Ascending aorta (tissue), 2 donors: ENCODE measurements around the gene HRAS. TPM values are rescaled to one million over a fixed set of nuclear protein-coding genes. Genes with fewer than 3 reads are reported as not detected.

ENCODE experiments used
- DNase-seq, 2 donors: peaks; one replicate each; pipeline ENCODE4 v3.0.0-alpha.2; 2019; ENCODE audit warnings: low spot score in 2 of 2
- H3K27ac ChIP-seq, 2 donors: fragments of 200-600 bp; sonication (generic); one replicate each; pipeline ENCODE4 v1.5.1; 2016 to 2017; ENCODE audit warnings: mild to moderate bottlenecking in 1 of 2
- H3K27me3 ChIP-seq: fragments of 200-600 bp; sonication (generic); one replicate; pipeline ENCODE4 v1.5.1; 2017
- H3K36me3 ChIP-seq, 2 donors: fragments of 200-600 bp; sonication (generic); one replicate each; pipeline ENCODE4 v1.5.1; 2016
- H3K4me1 ChIP-seq, 2 donors: fragments of 200-600 bp; sonication (generic); one replicate each; pipeline ENCODE4 v1.5.1; 2016 to 2017; ENCODE audit warnings: mild to moderate bottlenecking in 1 of 2
- H3K4me3 ChIP-seq, 2 donors: fragments of 200-600 bp; sonication (generic); one replicate each; pipeline ENCODE4 v1.5.1; 2016 to 2017; ENCODE audit warnings: mild to moderate bottlenecking in 1 of 2
- H3K9me3 ChIP-seq, 2 donors: fragments of 200-600 bp; sonication (generic); one replicate each; pipeline ENCODE4 v1.5.1; 2016
- CTCF ChIP-seq, 3 experiments: fragments of 200-600 bp in 2 of 3; fragments of 450-650 bp in 1 of 3; sonication (generic) in 2 of 3; IDR thresholded peaks; one replicate each; pipeline ENCODE4 v1.5.1; 2016 to 2019; ENCODE audit warnings: antibody characterized with exemption in 3 of 3, mild to moderate bottlenecking in 1 of 3, moderate library complexity in 1 of 3
- intact Hi-C: fragments of 100-400 bp; cut with DNase I; formaldehyde crosslinking; loops from one replicate; pipeline ENCODE4 v1.15.1; 2023
- total RNA-seq: library from RNA; depleted of rRNA; stranded (reverse); fragments of >200 nt; gene quantifications from one replicate; pipeline ENCODE4 v1.1.0, GENCODE V29; 2016

The HRAS gene
- total RNA-seq, 1 donor from 2014 or later = 21.6 TPM

GRCh38 chr11:487571-488021, 47.8 kb downstream of the HRAS start:
- H3K27me3 ChIP-seq = no peaks in the 10 kb centered on the region
- peaks cover 17 to 22% of the 10 kb centered on the region in 2 donors for H3K36me3 ChIP-seq
- DNase-seq = no peak
- no peaks in the 10 kb centered on the region for H3K9me3 ChIP-seq
- intact Hi-C loops = no loop called here
- H3K27ac ChIP-seq = no peak overlapping the region
- no peaks in the 10 kb centered on the region for H3K4me1 ChIP-seq
- H3K4me3 ChIP-seq = no peak overlapping the region
- TF ChIP-seq CTCF (IDR thresholded peaks at IDR 0.05) = no peak

GRCh38 chr11:486189-486588, 49.2 kb downstream of the HRAS start:
- H3K4me3 ChIP-seq = no peak overlapping the region
- no peaks in the 10 kb centered on the region for H3K9me3 ChIP-seq
- no peaks in the 10 kb centered on the region for H3K4me1 ChIP-seq
- no peak for TF ChIP-seq CTCF (IDR thresholded peaks at IDR 0.05)
- H3K27ac ChIP-seq = no peak overlapping the region
- H3K36me3 ChIP-seq = peaks cover 16 to 17% of the 10 kb centered on the region in 2 donors
- intact Hi-C loops = no loop called here
- DNase-seq = no peak
- no peaks in the 10 kb centered on the region for H3K27me3 ChIP-seq

GRCh38 chr11:484616-485015, 50.8 kb downstream of the HRAS start:
- Histone ChIP-seq H3K4me1 (no peaks in the 10 kb centered on the region), H3K36me3 (peaks cover 5 to 6% of the 10 kb centered on the region in 2 donors), H3K4me3 (no peak overlapping the region), H3K27me3 (no peaks in the 10 kb centered on the region), H3K9me3 (no peaks in the 10 kb centered on the region), H3K27ac (no peak overlapping the region)
- intact Hi-C loops = no loop called here
- no peak for TF ChIP-seq CTCF (IDR thresholded peaks at IDR 0.05)
- DNase-seq = no peak

Other genes with a start within 250 kb of the HRAS start
- 155 TPM for gene PGGHG, start 246.4 kb downstream of the HRAS start, total RNA-seq
- not detected for gene IFITM5, start 236.1 kb downstream of the HRAS start, total RNA-seq
- gene IFITM2, start 227.8 kb downstream of the HRAS start, total RNA-seq = 1,131 TPM
- 650 TPM for gene IFITM1, start 221.5 kb downstream of the HRAS start, total RNA-seq
- 1,421 TPM for gene IFITM3, start 214.7 kb downstream of the HRAS start, total RNA-seq
- gene B4GALNT4, start 166.1 kb downstream of the HRAS start, total RNA-seq = not detected
- gene PKP3, start 141.4 kb downstream of the HRAS start, total RNA-seq = not detected
- 121 TPM for gene SIGIRR, start 120.6 kb downstream of the HRAS start, total RNA-seq
- 4.0 TPM for gene ANO9, start 93.6 kb downstream of the HRAS start, total RNA-seq
- 185 TPM for gene PTDSS2, start 85.3 kb downstream of the HRAS start, total RNA-seq
- 649 TPM for gene RNH1, start 28.3 kb downstream of the HRAS start, total RNA-seq
- gene LRRC56, start 2.0 kb upstream of the HRAS start, total RNA-seq = not detected
- 1.1 TPM for gene LMNTD2, start 25.2 kb upstream of the HRAS start, total RNA-seq
- gene RASSF7, start 25.4 kb upstream of the HRAS start, total RNA-seq = 3.5 TPM
- 25.4 TPM for gene PHRF1, start 40.9 kb upstream of the HRAS start, total RNA-seq
- gene IRF7, start 80.4 kb upstream of the HRAS start, total RNA-seq = 44.6 TPM
- gene CDHR5, start 89.4 kb upstream of the HRAS start, total RNA-seq = 5.0 TPM
- gene SCT, start 91.6 kb upstream of the HRAS start, total RNA-seq = not detected
- gene DRD4, start 101.7 kb upstream of the HRAS start, total RNA-seq = not detected
- 60.5 TPM for gene DEAF1, start 159.6 kb upstream of the HRAS start, total RNA-seq
- 1.3 TPM for gene TMEM80, start 160.2 kb upstream of the HRAS start, total RNA-seq
- 76.7 TPM for gene EPS8L2, start 170.7 kb upstream of the HRAS start, total RNA-seq
- gene TALDO1, start 211.9 kb upstream of the HRAS start, total RNA-seq = 245 TPM
- gene GATD1, start 241.9 kb upstream of the HRAS start, total RNA-seq = 12.2 TPM